A549 (cell line): ENCODE results near the gene TMEM53. TPM values are rescaled to one million over a fixed set of nuclear protein-coding genes. Genes with fewer than 3 reads are reported as not detected.
"Not testable (repeated sequence)": the region's sequence is repeated elsewhere in the genome, so short reads cannot be mapped to it uniquely, and the experiment has no call there.

Experiments
- ATAC-seq, 2 experiments: fragments of 200-7000 bp in 1 of 2; fragments of >200 bp in 1 of 2; cut with Nextera tagmentation in 1 of 2; cut with Tn5 transposase in 1 of 2; 3 replicates each; pipeline versions ENCODE4 v1.8.0 to v1.9.1; 2018 to 2020; ENCODE audit warnings: mild to moderate bottlenecking in 1 of 2, moderate library complexity in 1 of 2
- CTCF ChIA-PET: fragments of 300-600 bp; sonication (Branson Sonifier 250); formaldehyde crosslinking; extraction: SDS; loops from one replicate; lab custom pipeline; 2021; ENCODE audit warnings: antibody characterized with exemption, inconsistent platforms; lab: Yijun Ruan, JAX
- POLR2A ChIA-PET: fragments of 350-600 bp; formaldehyde crosslinking; extraction: SDS; loops from one replicate; lab custom pipeline; 2021; ENCODE audit warnings: antibody characterized with exemption, inconsistent platforms; lab: Yijun Ruan, JAX
- DNase-seq, 2 experiments: peaks; one replicate each; pipeline versions ENCODE4 v3.0.0 to v3.0.0-alpha.2; 2011 to 2016; ENCODE audit warnings: low read depth in 1 of 2, low spot score in 1 of 2
- FAIRE-seq: peaks from 2 replicates; lab custom pipeline; 2011; peaks lifted over from hg19 to GRCh38; lab: Jason Lieb, UNC
- H3K27ac ChIP-seq, 2 experiments: fragments of >200 bp; sonication (Bioruptor Twin); formaldehyde crosslinking; 3 replicates each; pipeline ENCODE4 v1.5.1; 2016 to 2017
- H3K4me1 ChIP-seq: fragments of >200 bp; sonication (Bioruptor Twin); formaldehyde crosslinking; 3 replicates; pipeline ENCODE4 v1.6.1; 2016
- H3K4me2 ChIP-seq: fragments of >200 bp; sonication (Bioruptor Twin); formaldehyde crosslinking; 3 replicates; pipeline ENCODE4 v1.6.1; 2016
- H3K4me3 ChIP-seq: fragments of >200 bp; sonication (Bioruptor Twin); formaldehyde crosslinking; 3 replicates; pipeline ENCODE4 v1.5.1; 2016
- H3K9me3 ChIP-seq: fragments of >200 bp; sonication (Bioruptor Twin); formaldehyde crosslinking; 3 replicates; pipeline ENCODE4 v1.6.1; 2016
- BCL3 ChIP-seq: fragments of >200 bp; sonication (Bioruptor Twin); formaldehyde crosslinking; IDR thresholded peaks from 3 replicates; pipeline ENCODE4 v1.6.1; 2016
- CEBPB ChIP-seq, 2 experiments: fragments of >200 bp in 1 of 2; sonication (Bioruptor Twin) in 1 of 2; formaldehyde crosslinking in 1 of 2; IDR thresholded peaks; 2 replicates each; pipeline ENCODE4 v1.6.1; 2012 to 2016
- CHD2 ChIP-seq: fragments of 150-350 bp; IDR thresholded peaks from 2 replicates; pipeline ENCODE4 v1.6.1; 2014; ENCODE audit warnings: low read length; ENCODE audit not compliant: partially characterized antibody
- CHD4 ChIP-seq: fragments of 200-600 bp; sonication (generic); IDR thresholded peaks from 2 replicates; pipeline ENCODE4 v1.6.1; 2016; ENCODE audit warnings: antibody characterized with exemption, mild to moderate bottlenecking, borderline replicate concordance
- EHMT2 ChIP-seq: fragments of 200-600 bp; sonication (generic); IDR thresholded peaks from 2 replicates; pipeline ENCODE4 v1.6.1; 2016; ENCODE audit warnings: antibody characterized with exemption, low read depth, mild to moderate bottlenecking, moderate library complexity
- ELK1 ChIP-seq: fragments of 150-350 bp; IDR thresholded peaks from 2 replicates; pipeline ENCODE4 v1.6.1; 2014; ENCODE audit warnings: low read depth, mild to moderate bottlenecking, low read length
- EP300 ChIP-seq, 2 experiments: fragments of >200 bp; sonication (Bioruptor Twin); formaldehyde crosslinking; IDR thresholded peaks; 2 replicates in 1 of 2; 3 replicates in 1 of 2; pipeline ENCODE4 v1.6.1; 2016 to 2017
- FOSB ChIP-seq: fragments of 250-450 bp; sonication (Bioruptor Pico); IDR thresholded peaks from 2 replicates; pipeline ENCODE4 v1.5.0; 2020; ENCODE audit warnings: mild to moderate bottlenecking, moderate library complexity
- FOSL2 ChIP-seq, 2 experiments: fragments of 450-650 bp in 1 of 2; fragments of >200 bp in 1 of 2; sonication (Bioruptor Twin) in 1 of 2; formaldehyde crosslinking; IDR thresholded peaks; 2 replicates each; pipeline versions ENCODE4 v1.5.0 to v1.6.1; 2016 to 2020; ENCODE audit warnings: mild to moderate bottlenecking in 1 of 2, moderate library complexity in 1 of 2
- HEYL ChIP-seq: fragments of 250-450 bp; sonication (Bioruptor Pico); IDR thresholded peaks from 2 replicates; pipeline ENCODE4 v1.8.0; 2021; ENCODE audit warnings: mild to moderate bottlenecking, moderate library complexity
- HMGXB4 ChIP-seq: fragments of 250-450 bp; sonication (Bioruptor Pico); IDR thresholded peaks from 2 replicates; pipeline ENCODE4 v1.5.0; 2021; ENCODE audit warnings: mild to moderate bottlenecking, moderate library complexity, borderline replicate concordance
- HOXB13 ChIP-seq: fragments of 250-450 bp; sonication (Bioruptor Pico); IDR thresholded peaks from 2 replicates; pipeline ENCODE4 v1.5.0; 2020; ENCODE audit warnings: low read depth, mild to moderate bottlenecking, moderate library complexity
- JUN ChIP-seq, 2 experiments: fragments of >200 bp; sonication (Bioruptor Twin); formaldehyde crosslinking; IDR thresholded peaks; 2 replicates in 1 of 2; 3 replicates in 1 of 2; pipeline ENCODE4 v1.6.1; 2016 to 2017
- KDM1A ChIP-seq: fragments of 200-600 bp; sonication (generic); IDR thresholded peaks from 2 replicates; pipeline ENCODE4 v1.6.1; 2016; ENCODE audit warnings: low read depth, mild to moderate bottlenecking
- KDM5A ChIP-seq: fragments of 200-600 bp; sonication (generic); IDR thresholded peaks from 2 replicates; pipeline ENCODE4 v1.6.1; 2016; ENCODE audit warnings: antibody characterized with exemption, mild to moderate bottlenecking
- MAFK ChIP-seq: fragments of 450-650 bp; IDR thresholded peaks from 2 replicates; pipeline ENCODE4 v1.6.1; 2014; ENCODE audit not compliant: partially characterized antibody
- MAX ChIP-seq: IDR thresholded peaks from 2 replicates; pipeline ENCODE4 v1.6.1; 2012
- MYC ChIP-seq: IDR thresholded peaks from 2 replicates; pipeline ENCODE4 v1.6.1; 2012; ENCODE audit warnings: mild to moderate bottlenecking, inconsistent platforms, low read length, improper control_type of control experiment, borderline replicate concordance
- NFE2L2 ChIP-seq: fragments of 150-350 bp; conservative IDR thresholded peaks from 2 replicates; pipeline ENCODE4 v1.6.1; 2014; ENCODE audit warnings: low read length
- RAD21 ChIP-seq, 2 experiments: fragments of >200 bp in 1 of 2; sonication (Bioruptor Twin) in 1 of 2; formaldehyde crosslinking in 1 of 2; IDR thresholded peaks in 1 of 2; conservative IDR thresholded peaks in 1 of 2; 2 replicates in 1 of 2; 3 replicates in 1 of 2; pipeline ENCODE4 v1.6.1; 2012 to 2018; ENCODE audit warnings: inconsistent platforms in 1 of 2
- SREBF2 ChIP-seq: fragments of 450-650 bp; IDR thresholded peaks from 2 replicates; pipeline ENCODE4 v1.6.1; 2014; ENCODE audit warnings: mild to moderate bottlenecking, moderate library complexity
- TFCP2L1 ChIP-seq: fragments of 250-450 bp; sonication (Bioruptor Pico); IDR thresholded peaks from 2 replicates; pipeline ENCODE4 v1.5.0; 2021; ENCODE audit warnings: mild to moderate bottlenecking
- ZC3H11A ChIP-seq: fragments of 450-650 bp; IDR thresholded peaks from 2 replicates; pipeline ENCODE4 v1.6.1; 2014; ENCODE audit warnings: antibody characterized with exemption, mild to moderate bottlenecking
- ZFP36 ChIP-seq: fragments of 450-650 bp; IDR thresholded peaks from 2 replicates; pipeline ENCODE4 v1.6.1; 2014; ENCODE audit warnings: borderline replicate concordance; ENCODE audit not compliant: partially characterized antibody
- WGBS: methylation state at CpG from one replicate; pipeline ENCODE4 v1.1.6; 2017; ENCODE audit errors: missing lambda C conversion rate; 5-methylcytosine and 5-hydroxymethylcytosine counted together
- polyA plus RNA-seq, 4 experiments: library from polyadenylated mRNA; depleted of rRNA in 3 of 4; stranded (reverse); fragments of >200 nt; fragmentation: RNase III in 1 of 4; extraction: RNeasy Plus Mini Kit Qiagen cat#74134 plus additional on column Dnase treatment in 1 of 4; gene quantifications; 2 replicates in 3 of 4; 3 replicates in 1 of 4; pipeline ENCODE4 v1.2.3, GENCODE V29; 2011 to 2017

Gene TMEM53
- polyA plus RNA-seq, 2 of the 4 experiments (the other 2 are of a cell fraction) = 6.2 to 8.0 TPM

GRCh38 chr1:44670751-44671640 is 3.3 kb downstream of the TMEM53 start:
- H3K27ac ChIP-seq = no peak overlapping the region
- no peak for ATAC-seq
- DNase-seq = no peak
- no peak overlapping the region for H3K4me3 ChIP-seq
- POLR2A ChIA-PET = no interaction called here
- TF ChIP-seq EHMT2 (no peak), NFE2L2 (no peak), FOSL2 (IDR thresholded peaks at IDR 0.05) (no peak), FOSL2 (CRISPR knock-in tag; IDR thresholded peaks at IDR 0.05) (no peak), CHD2 (no peak), HEYL (CRISPR knock-in tag) (no peak)
- H3K4me2 ChIP-seq = no peak overlapping the region
- no peak for FAIRE-seq
- no peaks in the 10 kb centered on the region for H3K9me3 ChIP-seq
- WGBS = 81% methylated on average over 10 of the region's 10 CpGs
- peaks cover 13% of the 10 kb centered on the region; the same call in 2 of the 3 replicates for H3K4me1 ChIP-seq
- CTCF ChIA-PET = interaction anchor here (1.7 to 7.2 kb wide), 2 partner anchors 19 to 27 kb away, joined by 4 to 34 read pairs; no protein-coding TSS in a partner anchor

- H3K4me3 ChIP-seq, CTCF ChIA-PET, H3K4me2 ChIP-seq, DNase-seq, H3K27ac ChIP-seq, FAIRE-seq, ATAC-seq, H3K4me1 ChIP-seq, POLR2A ChIA-PET, H3K9me3 ChIP-seq: not testable (repeated sequence)
- WGBS = 85% methylated on average over 1 of the region's 1 CpG
Observed at GRCh38 chr1:44666719-44667118, 7.6 kb downstream of the TMEM53 start.

- no peak overlapping the region for H3K4me2 ChIP-seq
- CTCF ChIA-PET = interaction anchor here (0.6 to 3.2 kb wide), 6 partner anchors 10 to 364 kb away, joined by 3 to 33 read pairs (median 4); no protein-coding TSS in a partner anchor
Observed at GRCh38 chr1:44664730-44665370, 9.4 kb downstream of the TMEM53 start.

More at GRCh38 chr1:44664730-44665370, 9.4 kb downstream of the TMEM53 start:
- no peak for ATAC-seq
- POLR2A ChIA-PET = interaction anchor here (0.7 to 1.2 kb wide), 2 partner anchors 9 to 1329 kb away, joined by 3 to 7 read pairs; partner anchors contain the start of genes ARMH1 and TMEM53
- TF ChIP-seq ELK1 (no peak), KDM5A (no peak), ZFP36 (no peak), SREBF2 (no peak), HEYL (CRISPR knock-in tag) (no peak), BCL3 (no peak), RAD21 (conservative IDR thresholded peaks at IDR 0.05 in 1 of 2, IDR thresholded peaks at IDR 0.05 in 1 of 2) (no peak), ZC3H11A (no peak), EP300 (IDR thresholded peaks at IDR 0.05) (no peak), MYC (no peak), HOXB13 (CRISPR knock-in tag) (no peak), KDM1A (no peak), CHD4 (no peak), FOSB (CRISPR knock-in tag) (no peak), JUN (IDR thresholded peaks at IDR 0.05) (no peak), HMGXB4 (no peak), CEBPB (IDR thresholded peaks at IDR 0.05) (no peak), MAX (no peak), TFCP2L1 (CRISPR knock-in tag) (no peak), MAFK (no peak)
- no peak for DNase-seq
- Histone ChIP-seq H3K4me3 (no peak overlapping the region), H3K27ac (no peak overlapping the region), H3K4me1 (no peaks in the 10 kb centered on the region), H3K9me3 (no peaks in the 10 kb centered on the region)
- 85% methylated on average over 12 of the region's 12 CpGs for whole genome bisulfite sequencing
- FAIRE-seq = no peak
